Measurements from ENCODE around the gene PIK3R6.

PIK3R6 gene

GRCh38 chr17:8867361-8867981, at the start of gene PIK3R6:
TSS of gene PIK3R6 (minus strand) at chr17:8867674. CDS start at chr17:8849794, 17,880 bp downstream.
- no peak for DNase-seq

- DNase-seq, result no peak
These were observed 49.0 kb upstream of the PIK3R6 start for GRCh38 chr17:8916466-8916865.

GRCh38 chr17:8914554-8914953, 47.1 kb upstream of the PIK3R6 start:
- no peak for DNase-seq

GRCh38 chr17:8913879-8914278, 46.4 kb upstream of the PIK3R6 start:
- DNase-seq, result no peak

GRCh38 chr17:8913091-8913490, 45.6 kb upstream of the PIK3R6 start:
- DNase-seq, result no peak

GRCh38 chr17:8912084-8912981, 44.9 kb upstream of the PIK3R6 start:
- DNase-seq, result no peak

GRCh38 chr17:8910969-8911604, 43.6 kb upstream of the PIK3R6 start:
- no peak for DNase-seq

GRCh38 chr17:8909586-8910270, 42.3 kb upstream of the PIK3R6 start:
- no peak for DNase-seq

- no peak for DNase-seq
These were observed 37.9 kb upstream of the PIK3R6 start for GRCh38 chr17:8905331-8905730.

- DNase-seq, result no peak
These were observed 37.2 kb upstream of the PIK3R6 start for GRCh38 chr17:8904686-8905085.

- DNase-seq, result no peak
These were observed 36.7 kb upstream of the PIK3R6 start for GRCh38 chr17:8904201-8904600.

GRCh38 chr17:8900626-8901585, 33.4 kb upstream of the PIK3R6 start:
- no peak for DNase-seq

- no peak for DNase-seq
These were observed 32.7 kb upstream of the PIK3R6 start for GRCh38 chr17:8900207-8900606.

- DNase-seq, result no peak
These were observed 31.2 kb upstream of the PIK3R6 start for GRCh38 chr17:8898636-8899035.

GRCh38 chr17:8898126-8898525, 30.7 kb upstream of the PIK3R6 start:
- no peak for DNase-seq

- no peak for DNase-seq
These were observed 29.5 kb upstream of the PIK3R6 start for GRCh38 chr17:8896641-8897635.

GRCh38 chr17:8896087-8896486, 28.6 kb upstream of the PIK3R6 start:
- no peak for DNase-seq

- DNase-seq, result peak; percentile 14
These were observed 27.5 kb upstream of the PIK3R6 start for GRCh38 chr17:8894673-8895578.

- DNase-seq, result no peak
These were observed 26.8 kb upstream of the PIK3R6 start for GRCh38 chr17:8894202-8894671.
